HG02610 (cell line): ENCODE measurements around the gene HRH1.
"Not testable (repeated sequence)": the region's sequence is repeated elsewhere in the genome, so short reads cannot be mapped to it uniquely, and the experiment has no call there.

ENCODE experiments used
- ATAC-seq: cut with Tn5 transposase; IDR thresholded peaks from one replicate; pipeline ENCODE4 v1.9.1; 2021; ENCODE audit warnings: mild to moderate bottlenecking, moderate library complexity; ENCODE audit not compliant: unreplicated experiment

The HRH1 gene, protein sequence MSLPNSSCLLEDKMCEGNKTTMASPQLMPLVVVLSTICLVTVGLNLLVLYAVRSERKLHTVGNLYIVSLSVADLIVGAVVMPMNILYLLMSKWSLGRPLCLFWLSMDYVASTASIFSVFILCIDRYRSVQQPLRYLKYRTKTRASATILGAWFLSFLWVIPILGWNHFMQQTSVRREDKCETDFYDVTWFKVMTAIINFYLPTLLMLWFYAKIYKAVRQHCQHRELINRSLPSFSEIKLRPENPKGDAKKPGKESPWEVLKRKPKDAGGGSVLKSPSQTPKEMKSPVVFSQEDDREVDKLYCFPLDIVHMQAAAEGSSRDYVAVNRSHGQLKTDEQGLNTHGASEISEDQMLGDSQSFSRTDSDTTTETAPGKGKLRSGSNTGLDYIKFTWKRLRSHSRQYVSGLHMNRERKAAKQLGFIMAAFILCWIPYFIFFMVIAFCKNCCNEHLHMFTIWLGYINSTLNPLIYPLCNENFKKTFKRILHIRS

DNA sequence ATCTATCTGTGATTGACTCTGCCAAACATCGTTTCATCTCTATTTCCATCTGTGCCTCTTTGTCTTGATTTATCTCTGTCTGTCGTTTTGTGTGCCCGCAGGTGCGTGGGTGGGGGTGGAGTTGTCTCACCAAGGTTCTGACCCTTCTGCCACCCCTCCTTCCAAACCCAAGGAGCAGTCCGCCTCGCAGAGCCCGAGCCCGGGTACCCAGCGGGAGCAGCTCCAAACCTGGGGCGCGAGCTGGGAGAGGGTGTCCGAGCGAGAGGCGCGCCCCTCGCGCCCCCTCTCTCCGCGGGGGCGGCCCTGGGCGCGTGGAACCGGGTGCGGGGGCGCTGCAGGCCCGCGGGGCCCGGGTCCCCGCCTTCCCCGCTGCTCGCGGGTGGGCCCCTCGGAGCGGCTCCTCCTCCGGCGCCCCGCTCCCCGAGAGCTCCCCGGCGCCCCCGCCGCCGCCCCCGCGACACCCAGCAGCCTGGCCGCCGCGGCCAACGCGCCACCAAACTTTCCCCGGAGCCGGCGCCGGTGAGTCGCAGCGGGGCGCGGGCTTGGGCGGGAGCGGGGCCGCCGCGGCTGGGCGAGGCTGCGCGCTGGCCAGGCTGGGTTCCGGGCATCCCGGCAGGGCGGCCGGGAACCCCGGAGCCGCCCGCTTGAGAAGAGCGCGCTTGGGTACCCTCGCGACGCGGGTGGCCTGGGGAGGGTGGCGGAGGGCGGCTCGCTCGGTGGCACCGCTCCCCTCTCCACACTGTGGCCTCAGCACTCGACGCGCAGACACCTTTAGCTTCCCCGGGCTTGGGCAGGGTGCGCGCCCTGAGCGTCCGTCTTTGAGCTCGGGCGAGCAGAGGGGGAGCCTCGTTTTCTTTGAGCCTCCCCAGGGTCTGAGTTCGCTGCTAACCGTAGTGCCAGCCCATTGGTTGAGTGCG is at the start of gene HRH1:
TSS of gene HRH1 (plus strand) at position 458 of the 917 bp plus-strand sequence. CDS start 104,545 bp downstream, outside the sequence.
- ATAC-seq, result no peak

DNA sequence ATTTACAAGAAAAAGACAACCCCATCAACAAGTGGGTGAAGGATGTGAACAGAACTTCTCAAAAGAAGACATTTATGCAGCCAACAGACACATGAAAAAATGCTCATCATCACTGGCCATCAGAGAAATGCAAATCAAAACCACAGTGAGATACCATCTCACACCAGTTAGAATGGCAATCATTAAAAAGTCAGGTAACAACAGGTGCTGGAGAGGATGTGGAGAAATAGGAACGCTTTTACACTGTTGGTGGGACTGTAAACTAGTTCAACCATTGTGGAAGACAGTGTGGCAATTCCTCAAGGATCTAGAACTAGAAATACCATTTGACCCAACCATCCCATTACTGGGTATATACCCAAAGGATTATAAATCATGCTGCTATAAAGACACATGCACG is 41.0 kb upstream of the HRH1 start:
- ATAC-seq, result not testable (repeated sequence)

DNA sequence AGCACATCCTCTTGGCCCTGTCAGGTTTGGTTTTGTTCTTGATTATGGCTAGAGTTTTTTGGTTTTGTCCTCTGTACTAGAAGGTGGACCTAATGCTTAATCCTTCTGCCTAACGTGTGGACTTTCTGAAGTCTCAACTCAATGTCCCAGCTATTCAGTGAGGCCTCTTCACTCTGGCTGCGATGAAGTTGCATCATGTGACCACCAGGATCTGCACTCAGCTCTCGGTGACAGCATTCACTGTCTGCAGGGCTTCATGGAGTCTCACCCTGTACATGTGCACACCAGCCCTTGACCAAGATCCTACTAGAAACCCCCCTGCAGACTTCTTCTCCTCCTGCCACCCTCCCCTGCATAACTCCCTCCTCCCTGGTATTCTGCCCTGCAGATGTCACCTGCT is 38.7 kb upstream of the HRH1 start:
- ATAC-seq, result no peak

DNA sequence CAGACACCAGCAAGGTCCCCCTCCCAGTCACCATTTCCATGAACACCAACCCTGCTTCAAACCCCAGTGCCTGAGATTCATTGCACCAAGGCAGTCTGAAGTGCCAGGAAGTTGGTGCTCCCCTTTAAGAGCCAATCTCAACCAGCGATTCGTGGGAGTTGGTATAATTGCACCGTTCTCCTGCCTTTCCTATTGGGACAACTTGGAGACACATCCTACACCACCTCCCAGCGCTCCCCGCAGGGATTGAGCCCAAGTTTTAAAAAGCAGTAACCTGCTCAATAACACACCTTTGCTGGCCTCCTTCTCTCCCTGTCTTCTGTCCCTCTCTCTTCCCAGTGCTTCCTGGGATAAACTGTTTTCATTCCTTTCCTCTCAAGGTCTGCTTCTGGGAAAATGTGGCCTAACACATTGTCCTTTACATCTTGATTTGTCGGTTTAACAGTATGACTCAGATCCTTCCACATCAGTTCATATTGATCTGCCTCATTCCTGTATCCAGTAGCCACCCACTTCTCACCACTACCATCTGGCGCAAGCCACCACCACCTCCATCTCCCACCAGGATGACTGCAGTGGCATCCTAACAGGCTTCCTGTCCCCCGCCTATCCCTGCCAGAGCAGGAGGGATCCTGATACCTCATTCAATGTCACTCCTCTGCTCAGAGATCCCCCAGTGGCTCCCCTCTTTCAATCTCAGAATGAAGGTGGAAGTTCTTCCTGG is 37.8 kb upstream of the HRH1 start:
- no peak for ATAC-seq

DNA sequence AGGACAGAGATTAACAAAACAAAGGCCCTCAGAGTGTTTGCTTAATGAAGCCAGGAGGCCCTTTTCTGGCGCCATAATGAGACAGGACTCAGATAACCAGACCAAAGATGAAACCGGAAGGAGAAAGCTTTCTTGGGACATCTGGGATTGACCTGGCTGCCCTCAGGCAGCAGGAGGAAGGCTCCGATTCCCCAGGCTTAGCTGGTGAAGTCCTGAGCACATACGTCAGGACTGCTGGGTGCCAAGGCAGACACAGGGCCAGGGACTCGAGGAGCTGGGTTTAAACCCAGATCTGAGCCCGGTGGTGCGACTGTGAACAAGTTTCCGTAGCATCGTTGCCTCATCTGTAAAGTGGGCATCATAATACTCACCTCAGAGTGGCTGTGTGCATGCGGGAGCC is 36.7 kb upstream of the HRH1 start:
- no peak for ATAC-seq

DNA sequence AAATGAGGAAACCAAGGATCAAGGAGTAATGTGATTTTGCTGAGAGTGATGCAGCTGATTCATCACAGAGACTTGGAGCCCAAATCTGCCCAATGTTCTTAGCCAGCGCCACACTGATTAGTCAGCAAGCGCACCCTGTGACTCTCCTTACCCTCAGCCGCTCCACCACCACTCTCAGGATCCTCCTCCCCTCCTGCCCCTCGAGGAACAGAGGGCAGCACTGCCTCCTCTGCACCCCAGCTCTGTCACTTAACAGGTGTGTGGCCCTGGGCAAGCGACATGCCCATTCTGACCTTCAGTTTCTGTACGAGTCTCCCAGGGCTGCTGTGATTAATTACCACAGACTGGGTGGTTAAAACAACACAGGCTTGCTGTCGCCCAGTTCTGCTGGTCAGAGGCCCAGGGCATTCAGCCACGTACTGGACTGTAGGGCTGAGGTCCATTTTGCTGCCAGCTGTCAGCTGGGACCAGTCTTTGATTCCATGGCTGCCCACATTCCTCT is 36.1 kb upstream of the HRH1 start:
- ATAC-seq, result no peak

DNA sequence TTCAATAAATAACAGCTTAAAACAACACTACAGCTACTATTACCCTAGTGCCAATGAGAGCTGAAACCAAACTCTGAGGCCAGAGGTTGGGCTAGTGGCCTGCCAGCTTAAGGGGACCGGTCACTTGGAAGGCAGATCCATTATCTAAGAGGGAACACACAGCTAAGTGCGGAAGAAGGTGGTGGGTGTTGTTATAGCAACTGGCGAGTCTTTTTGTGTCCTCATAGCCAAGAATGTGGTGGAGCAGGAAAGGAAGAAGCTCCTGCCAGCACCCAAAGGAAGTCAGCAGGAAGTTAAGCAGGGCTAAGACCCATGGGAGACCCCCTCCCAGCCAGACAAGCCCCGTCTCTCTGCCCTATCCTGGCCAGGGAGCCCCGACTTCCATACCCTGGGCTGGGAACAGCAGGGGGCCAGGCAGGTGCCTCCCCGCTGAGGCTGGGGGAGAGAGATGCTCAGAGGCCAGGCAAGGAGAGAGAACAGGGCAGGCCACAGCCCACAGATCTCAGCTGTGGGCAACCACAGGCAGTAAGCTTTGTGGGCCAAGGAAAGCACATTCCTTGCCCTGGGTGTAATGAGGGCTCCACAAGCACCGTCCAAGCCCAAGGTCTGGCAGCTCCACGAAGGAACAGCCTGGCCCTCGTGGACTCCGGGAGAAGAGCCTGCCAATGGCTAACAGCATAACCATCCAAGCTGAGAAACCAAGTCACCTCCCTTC is 34.0 kb upstream of the HRH1 start:
- ATAC-seq, result no peak

DNA sequence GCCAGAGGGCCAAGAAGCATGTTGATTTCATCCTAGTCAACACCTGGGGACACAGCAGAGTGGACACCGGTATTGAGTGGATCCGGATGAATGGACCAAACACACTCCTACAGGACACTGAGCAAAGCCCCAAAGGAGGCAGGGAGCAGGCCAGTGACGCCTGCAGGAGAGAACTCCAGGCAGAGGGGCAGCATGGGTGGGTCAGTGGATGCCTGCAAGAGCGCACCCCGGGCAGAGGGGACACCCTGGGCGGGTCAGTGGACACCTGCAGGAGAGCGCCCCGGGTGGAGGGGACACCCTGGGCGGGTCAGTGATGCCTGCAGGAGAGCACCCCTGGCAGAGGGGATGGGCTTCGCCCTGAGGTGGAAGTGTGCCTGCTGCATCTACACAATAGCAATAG is 27.6 kb upstream of the HRH1 start:
- no peak for ATAC-seq

DNA sequence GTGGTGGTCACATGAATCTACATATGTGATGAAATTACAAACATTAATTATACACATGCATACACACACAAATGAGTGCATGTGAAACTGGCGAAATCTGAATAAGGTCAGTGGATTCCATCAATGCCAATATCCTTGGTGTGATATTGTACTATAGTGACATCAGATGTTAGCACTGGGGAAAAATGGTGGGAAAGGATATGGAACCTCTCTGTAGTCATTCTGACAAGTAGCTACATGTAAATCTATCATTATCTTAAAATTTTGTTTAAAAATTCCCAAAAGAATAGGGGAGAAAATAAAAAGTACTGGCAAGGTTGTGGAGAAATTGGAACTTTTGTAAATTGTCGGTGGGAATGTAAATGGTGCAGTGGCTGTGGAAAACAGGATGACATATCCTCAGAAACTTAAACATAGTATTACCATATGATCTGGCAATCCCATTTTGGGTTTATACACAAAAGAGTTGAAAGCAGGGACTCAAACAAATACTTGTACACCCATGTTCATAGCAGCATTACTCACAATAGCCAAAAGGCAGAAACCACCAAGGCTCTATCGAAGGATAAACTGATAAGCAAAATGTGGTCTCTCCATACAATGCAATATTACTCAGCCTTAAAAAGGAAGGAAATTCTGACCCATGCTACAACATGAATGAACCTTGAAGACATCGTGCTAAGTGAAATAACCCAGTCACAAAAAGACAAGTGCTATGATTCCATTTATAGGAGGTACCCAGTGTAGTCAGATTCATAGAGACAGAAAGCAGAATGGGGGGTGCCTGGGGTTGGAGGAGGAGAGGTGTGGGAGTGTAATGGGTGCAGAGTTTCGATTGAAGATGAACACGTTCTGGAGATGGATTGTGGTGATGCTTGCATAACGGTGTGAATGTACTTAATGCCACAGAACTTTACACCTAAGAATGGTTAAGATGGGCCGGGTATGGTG is 25.3 kb upstream of the HRH1 start:
- ATAC-seq, result no peak

DNA sequence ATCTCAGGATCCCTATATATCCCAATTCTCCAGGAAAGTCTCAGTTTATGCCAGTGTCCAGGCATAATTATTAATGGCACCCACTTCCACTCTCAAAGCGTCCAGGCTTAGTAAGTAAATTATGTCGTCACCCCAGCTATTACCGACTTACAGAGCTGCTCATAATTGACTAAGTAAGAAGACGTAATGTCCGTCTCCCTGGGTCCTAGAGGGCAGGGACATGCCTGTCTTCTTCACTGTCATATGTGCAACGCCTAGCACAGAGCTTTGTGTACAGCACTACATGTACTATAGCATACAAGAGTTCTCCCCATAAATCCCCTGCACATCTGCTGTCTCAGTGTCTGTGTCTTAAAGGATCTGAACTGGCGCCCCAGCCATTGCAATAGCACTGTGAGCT is 23.9 kb upstream of the HRH1 start:
- ATAC-seq, result no peak

DNA sequence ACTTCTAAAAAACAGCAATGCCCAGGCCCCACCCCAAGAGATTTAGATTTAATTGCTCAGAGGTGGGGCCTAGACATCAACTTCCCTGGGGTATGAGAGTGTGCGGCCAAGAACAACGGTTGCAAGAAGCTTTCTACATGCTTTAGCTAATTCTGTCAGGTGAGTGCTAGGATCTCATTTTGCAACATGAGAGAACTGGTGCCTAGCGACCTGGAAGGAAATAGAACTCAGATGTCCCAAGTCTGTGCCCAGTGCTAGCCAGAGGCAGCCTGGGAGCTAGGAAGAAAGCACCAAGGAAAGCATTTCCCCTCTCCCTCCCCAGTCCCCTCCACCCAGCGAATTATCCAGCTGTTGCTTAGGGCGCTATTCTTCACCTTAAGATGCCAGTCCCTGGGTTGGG is 22.9 kb upstream of the HRH1 start:
- ATAC-seq, result no peak

DNA sequence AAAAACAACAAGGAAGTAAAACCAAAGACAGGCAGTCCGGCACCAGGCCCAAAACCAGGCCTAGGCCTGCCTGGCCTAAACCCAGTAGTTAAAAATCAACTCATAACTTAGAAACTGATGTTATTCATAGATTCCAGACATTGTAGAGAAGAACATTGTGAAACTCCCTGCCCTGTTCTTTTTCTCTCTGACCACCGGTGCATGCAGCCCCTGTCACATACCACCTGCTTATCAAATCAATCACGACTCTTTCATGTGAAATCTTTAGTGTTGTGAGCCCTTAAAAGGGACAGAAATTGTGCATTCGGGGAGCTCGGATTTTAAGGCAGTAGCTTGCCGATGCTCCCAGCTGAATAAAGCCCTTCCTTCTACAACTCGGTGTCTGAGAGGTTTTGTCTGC is 22.4 kb upstream of the HRH1 start:
- not testable (repeated sequence) for ATAC-seq

DNA sequence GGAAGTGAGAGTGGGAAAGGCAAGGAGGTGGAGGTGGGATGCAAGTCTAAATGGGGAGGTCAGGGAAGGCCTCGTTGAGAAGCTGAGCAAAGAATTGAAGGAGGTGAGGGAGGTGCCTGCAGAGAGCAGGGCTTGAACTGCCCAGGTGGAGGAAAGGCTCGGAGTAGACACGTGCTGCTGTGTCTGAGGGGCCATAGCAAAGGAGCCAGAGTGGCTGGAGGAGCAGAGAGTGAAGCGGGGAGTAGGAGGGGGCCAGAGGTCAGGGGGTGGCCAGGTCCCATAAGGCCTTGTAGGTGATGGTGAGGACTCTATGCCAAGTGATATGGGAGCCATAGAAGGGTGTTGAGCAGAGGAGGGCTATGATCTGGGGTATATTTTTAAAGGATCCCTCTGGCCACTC is 21.4 kb upstream of the HRH1 start:
- no peak for ATAC-seq

DNA sequence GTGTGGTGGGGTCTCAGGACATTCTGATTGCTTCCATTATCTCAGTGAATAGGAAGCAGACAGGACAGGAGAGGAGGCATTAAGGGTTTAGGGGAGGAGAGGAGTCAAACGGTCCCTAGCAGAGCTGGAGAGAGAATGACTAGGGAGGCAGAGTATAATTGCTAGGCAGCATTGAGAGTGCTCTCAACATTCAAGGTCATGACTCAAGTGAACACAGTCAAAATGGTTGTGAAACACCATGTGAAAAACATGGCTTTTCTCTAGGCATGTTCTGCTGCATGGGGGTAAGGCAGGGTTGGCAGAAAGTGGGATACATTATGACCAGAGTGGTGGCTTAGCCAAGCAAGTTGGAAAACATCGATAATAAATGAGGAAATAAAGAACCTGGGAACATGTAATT is 19.5 kb upstream of the HRH1 start:
- no peak for ATAC-seq

DNA sequence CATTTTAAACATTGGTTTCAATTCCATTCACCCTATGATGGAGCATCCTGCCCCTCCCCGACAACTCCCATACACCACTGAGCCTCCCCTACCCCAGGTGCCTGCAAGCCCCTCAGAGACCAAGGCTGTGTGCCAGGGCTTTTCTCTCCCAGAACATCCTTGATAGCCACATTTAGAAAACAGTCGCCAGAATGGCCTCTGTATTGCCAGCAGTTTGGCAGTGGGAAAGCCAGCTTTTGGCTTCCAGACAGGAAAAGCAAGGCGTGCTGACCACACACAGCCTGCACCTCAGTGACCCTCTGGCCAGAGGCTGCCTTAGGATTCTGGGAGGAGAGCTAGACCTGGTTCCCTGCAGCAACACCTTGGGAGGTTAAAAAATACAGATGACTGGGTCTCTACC is 18.2 kb upstream of the HRH1 start:
- ATAC-seq, result no peak

DNA sequence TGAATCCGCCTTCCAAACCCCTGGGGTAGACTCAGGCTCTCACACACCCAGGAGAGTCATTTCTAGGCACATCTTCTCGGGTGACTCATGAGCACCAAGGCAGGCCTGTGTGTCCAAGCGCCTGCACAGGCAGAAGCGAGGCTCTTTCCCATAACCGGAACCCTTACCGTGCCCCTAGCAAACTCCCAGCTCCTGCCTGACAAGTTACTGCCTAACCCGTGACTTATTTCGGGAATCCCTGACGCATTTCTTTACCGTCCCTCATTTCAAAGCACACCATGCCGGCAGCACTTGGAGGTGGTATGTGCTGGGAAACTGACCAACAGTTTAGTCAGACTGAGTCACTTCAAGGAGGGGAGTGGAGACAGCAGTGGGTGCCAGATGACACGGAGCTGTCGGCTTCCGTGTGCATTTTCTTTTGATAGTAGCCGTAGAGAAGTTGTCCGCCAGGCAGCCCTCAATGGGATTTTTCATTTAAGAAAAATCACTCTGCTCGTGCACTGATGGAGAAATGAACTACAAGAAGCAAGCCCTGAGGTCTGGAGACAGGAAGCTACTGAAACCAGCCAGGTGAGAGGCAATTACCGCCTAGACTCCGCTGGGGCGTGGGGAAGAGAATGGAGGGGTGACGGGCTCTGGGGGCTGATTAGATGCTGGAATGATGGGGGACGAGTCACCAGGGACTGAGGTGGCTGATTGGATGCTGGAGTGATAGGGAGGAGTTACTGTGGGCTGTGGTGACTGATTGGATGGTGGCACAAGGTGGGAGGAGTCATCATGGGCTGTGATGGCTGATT is 17.3 kb upstream of the HRH1 start:
- ATAC-seq, result no peak

DNA sequence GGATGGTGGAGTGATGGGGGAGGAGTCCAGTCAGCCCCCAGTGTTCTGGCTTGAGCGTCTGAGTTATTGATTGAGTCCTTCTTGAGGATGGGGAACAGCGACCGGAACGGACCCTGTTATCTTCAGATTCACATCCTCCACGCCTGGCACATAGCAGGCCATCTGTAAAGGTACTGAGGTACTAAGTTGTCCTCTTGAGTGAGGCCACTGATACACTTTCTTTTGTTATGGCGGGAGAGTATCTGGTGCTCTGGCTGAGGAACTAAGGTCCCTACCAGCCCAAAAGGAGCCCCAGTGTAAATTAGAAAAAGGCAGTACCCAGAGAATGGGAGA is 16.7 kb upstream of the HRH1 start:
- no peak for ATAC-seq

DNA sequence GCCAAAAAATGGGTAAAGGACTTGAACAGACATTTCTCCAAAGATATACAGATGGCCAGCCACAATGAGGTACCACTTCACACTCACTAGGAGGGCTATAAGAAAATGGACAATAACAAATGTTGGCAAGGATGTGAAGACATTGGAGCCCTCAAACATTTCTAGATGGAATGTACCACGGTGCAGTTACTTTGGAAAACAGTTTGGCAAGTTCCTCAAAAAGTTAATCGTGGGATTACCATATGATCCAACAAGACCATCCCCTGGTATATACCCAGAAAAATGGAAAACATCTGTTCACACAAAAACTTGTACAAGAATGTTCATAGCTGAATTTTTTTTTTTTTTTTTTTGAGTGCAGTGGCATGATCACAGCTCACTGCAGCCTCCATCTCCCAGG is 15.9 kb upstream of the HRH1 start:
- ATAC-seq, result no peak
